Activated CD4-positive, alpha-beta T cell treated with anti-CD3 and anti-CD28 coated beads, Interleukin-2, amount 50 U/mL, for 24 hours (primary cell): ENCODE data around the gene SBSN.

Experiments
- DNase-seq, 2 donors: peaks; one replicate each; pipeline ENCODE4 v3.0.0-alpha.2; 2020; ENCODE audit warnings: low read depth in 1 of 2, low spot score in 1 of 2

SBSN gene

DNA sequence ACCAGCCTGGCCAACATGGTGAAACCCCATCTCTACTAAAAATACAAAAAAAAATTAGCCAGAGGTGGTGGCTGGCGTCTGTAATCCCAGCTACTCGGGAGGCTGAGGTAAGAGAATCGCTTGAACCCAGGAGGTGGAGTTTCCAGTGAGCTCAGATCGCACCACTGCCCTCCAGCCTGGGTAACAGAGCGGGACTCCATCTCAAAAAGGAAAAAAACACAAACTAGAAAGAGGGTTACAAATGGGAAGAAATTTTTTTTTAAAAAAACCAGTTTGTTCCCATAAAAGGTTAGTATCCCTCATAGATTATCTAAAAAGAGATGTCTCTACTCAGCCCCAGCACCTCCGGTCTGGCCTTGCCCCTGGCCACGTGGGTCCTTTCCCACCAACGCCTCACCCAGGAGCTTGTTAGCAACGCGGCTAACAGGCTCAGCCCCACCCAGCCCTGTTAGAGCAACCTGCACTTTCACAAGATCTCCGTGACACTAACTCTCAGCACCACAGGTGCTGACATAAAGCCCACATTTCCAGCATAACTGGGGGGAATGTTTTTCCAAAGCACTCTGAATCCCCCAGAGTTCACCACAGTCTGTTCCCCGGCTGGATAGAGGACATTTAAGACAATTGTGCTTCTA lies 19.0 kb downstream of the SBSN start:
- no peak for DNase-seq

DNA sequence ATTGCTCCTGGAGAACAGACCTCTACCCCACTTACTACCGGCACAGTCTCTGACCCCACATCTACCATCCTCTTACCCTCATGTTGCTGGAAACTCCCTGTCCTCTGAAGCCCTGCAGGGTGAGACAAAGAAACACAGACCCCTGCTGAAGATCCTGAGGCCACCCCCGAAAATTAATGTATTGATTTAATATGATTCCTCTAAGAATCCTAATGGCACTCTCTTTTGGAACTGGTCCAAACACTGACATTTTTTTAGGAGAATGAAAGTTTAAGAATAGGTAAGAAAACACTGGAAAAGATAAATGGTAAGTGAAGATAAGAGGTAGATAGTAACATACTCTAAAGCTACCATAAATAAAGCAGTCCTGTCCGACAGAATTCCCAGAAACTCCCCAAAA lies 20.0 kb downstream of the SBSN start:
- no peak for DNase-seq

GRCh38 chr19:35507561-35507960 lies 20.6 kb downstream of the SBSN start:
- DNase-seq: no peak

GRCh38 chr19:35506011-35506410 lies 22.1 kb downstream of the SBSN start:
- DNase-seq: no peak

- no peak for DNase-seq
These were observed 25.4 kb downstream of the SBSN start for GRCh38 chr19:35502751-35503150.

- no peak for DNase-seq
These were observed 26.4 kb downstream of the SBSN start for GRCh38 chr19:35501684-35502083.

GRCh38 chr19:35500611-35501010 lies 27.5 kb downstream of the SBSN start:
- no peak for DNase-seq

DNA sequence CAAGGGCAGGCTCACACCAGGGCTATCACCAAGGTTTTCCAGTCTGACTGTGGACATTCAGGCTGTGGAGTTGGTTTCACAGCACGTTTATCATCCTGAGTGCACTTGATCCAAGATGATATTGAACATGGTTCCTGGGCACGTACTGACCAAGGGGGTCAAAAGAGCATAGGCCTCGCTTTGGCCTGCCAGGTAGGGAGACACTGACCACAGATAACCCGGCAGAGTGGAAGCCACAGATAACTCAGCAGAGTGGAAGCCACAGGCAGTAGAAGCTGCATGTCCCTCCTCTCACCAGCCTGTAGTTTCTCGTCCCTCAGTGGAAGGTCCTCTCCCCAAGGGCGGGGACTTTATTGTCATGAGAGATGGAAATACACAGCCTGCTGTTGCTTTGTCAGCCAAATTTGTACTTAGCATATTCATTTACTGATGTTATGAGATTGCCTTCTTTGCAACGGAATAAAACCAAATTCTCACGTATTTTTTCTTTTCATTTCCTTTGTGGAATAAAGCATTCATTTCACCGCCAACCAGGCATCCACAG lies 29.1 kb downstream of the SBSN start:
- DNase-seq: no peak

DNA sequence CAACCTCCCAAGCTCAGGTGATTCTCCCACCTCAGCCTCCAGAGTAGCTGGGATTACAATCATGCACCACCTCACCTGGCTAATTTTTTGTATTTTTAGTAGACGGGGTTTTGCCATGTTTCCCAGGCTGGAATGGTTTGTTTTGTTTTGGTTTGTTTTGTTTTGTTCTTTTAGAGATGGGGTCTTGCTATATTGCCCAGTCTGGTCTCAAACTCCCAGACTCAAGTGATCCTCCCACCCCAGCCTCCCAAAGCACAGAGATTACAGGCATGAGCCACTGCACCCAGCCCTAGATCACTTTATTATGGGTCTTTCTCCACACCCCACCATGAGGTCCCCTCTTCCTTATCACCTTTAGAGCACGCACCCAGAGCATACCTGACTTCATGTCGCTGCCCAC lies 29.9 kb downstream of the SBSN start:
- no peak for DNase-seq

- no peak for DNase-seq
These were observed 30.7 kb downstream of the SBSN start for GRCh38 chr19:35497406-35497805.

DNA sequence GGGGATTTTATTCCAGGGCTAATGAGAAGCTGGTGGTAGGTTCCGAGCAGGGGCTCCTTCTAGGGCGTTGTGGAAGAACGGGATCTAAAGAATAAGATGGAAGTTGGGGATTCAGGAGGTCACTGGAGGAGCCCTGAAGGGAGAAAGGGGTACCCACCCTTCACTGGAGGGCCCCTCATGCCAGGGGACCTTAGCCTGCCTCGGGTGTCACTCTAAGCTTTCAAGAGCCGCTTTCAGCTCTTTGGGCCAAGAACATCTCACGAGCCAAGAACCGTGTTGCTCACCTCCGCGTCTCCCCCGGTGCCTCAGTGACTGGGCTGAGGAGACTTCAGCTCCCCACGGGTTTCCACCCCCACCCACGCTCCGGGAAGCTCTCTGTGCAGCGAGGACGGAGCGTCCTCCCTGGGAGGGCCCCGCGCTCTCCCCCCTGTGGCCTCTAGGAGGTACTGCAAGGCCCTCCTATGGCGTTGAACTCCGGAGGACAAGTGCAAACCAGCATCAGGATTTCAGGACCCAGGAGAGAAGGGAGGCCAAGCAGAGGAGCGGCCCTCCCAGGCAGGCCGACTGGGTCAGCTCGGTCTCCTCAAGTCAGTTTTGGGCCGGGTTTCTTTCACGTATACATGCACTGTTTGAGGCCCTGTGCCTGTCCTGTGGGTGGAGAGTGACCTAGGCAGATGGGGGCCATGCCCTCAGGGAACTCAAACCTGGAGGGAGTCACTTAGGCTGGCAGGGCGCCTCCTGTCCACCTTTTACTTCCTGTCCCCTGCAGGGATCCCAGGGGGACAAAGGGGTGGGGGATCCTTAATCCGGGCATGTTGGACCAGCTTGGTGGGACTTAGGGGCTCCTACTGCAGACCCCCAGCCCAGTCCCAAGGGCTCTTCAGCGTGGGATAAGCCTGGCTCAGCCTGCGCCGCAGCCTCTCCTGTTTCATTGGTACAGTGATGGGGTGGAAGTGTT lies 32.7 kb downstream of the SBSN start:
- peak; percentile 63 to 74 for DNase-seq

DNA sequence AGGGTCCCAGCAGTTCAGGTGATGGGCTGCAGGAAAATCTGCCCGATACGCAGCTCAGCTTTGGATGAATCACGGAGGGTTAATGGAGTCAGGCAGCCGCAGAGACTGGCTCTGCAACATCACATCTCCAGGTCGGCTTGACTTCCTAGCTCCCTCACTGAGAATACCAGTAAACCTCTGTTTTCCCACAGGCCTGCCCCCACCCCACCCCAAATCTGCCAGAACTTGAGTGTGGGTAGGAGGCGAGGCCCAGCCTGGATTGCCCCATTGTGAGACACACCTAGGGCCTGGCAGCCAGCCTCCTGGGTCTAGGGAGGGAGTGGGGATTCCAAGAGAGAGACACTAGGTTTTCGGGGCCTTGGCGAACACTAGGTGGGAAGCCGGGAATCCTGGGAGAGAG lies 34.1 kb downstream of the SBSN start:
- no peak for DNase-seq

- no peak for DNase-seq
These were observed 36.2 kb downstream of the SBSN start for GRCh38 chr19:35491836-35492360.

DNA sequence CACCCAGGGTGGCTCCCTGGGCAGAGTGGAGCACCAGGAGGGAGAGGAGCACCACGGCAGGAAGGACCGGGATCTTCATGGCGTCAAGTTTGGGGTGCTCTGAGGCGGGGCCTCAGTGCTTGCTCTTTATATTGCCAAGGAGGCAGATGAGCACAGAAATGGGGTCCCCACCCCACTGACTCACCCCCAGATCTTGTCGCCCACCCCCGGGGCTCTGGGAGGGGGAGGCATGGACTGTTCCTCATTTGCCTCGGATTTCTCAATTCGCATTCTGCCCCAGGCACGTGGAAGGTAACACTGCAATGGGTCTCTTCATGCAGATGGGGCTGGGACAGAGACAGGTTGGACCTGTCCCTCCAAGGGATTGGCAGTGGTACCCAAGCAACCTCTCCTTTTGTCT lies 37.7 kb downstream of the SBSN start, which contains the start of gene KRTDAP:
Gene KRTDAP, minus strand, starts transcription at position 101 of the 400 bp plus-strand sequence. Its CDS starts 22 bp downstream, at position 79.
- no peak for DNase-seq

DNA sequence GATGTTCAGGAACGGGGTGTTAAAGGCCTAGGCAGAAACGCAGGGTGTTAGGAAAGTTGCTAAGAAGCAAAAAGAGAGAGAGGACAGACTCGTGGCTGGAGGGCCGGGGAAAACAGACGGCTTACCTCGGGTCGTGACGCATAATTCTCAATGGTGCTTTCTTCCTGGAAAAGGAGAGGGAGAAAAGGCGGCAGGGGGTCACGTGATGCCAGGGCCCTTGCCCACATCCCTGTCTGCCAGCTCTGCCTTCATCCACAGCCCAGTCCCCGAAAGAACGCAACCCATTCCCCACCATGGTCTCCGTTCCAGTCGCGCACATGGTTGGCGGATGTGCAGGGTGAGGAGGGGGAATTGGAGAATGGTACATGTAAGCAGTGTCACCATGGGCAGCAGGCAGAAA lies 39.4 kb downstream of the SBSN start:
- DNase-seq: no peak

GRCh38 chr19:35487656-35488182 lies 40.4 kb downstream of the SBSN start:
- no peak for DNase-seq

- DNase-seq: no peak
These were observed 41.8 kb downstream of the SBSN start for GRCh38 chr19:35486268-35486708.

DNA sequence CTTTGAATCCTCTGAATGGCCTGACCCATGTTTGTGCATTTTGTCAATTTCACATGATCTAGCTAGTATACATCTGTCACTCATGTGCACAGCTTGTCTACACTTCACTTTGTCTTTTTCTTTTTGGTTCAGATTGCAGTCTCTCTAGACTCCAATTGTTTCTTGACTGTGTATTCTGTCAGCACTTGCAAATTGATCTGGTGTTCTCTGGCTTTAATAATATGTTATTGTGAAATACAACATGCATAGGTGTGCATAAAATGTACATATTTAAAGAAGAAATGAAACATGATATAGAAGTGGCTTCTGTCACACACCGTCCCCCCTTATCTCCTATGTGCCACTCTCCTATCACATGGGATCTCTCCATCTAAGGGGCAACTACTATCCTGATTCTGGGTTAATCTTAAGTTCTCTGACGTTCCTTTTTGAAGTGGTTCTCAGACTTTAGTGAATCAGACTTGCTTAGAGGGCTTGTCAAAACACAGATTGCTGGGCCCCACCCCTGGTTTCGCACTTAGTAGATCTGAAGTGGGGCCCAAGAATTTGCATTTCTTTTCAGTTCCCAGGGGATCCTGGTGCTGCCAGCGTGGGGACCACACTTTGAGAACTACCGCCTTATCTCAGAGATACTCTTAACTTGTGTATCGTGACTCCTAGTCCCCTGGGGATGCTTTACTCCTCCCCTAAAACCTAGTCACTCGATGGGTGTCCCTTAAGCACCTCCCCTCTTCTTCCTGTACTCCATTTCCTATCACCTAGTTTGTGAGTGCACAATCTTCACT lies 43.7 kb downstream of the SBSN start:
- no peak for DNase-seq

- DNase-seq: no peak
These were observed 45.0 kb downstream of the SBSN start for GRCh38 chr19:35483089-35483488.

DNA sequence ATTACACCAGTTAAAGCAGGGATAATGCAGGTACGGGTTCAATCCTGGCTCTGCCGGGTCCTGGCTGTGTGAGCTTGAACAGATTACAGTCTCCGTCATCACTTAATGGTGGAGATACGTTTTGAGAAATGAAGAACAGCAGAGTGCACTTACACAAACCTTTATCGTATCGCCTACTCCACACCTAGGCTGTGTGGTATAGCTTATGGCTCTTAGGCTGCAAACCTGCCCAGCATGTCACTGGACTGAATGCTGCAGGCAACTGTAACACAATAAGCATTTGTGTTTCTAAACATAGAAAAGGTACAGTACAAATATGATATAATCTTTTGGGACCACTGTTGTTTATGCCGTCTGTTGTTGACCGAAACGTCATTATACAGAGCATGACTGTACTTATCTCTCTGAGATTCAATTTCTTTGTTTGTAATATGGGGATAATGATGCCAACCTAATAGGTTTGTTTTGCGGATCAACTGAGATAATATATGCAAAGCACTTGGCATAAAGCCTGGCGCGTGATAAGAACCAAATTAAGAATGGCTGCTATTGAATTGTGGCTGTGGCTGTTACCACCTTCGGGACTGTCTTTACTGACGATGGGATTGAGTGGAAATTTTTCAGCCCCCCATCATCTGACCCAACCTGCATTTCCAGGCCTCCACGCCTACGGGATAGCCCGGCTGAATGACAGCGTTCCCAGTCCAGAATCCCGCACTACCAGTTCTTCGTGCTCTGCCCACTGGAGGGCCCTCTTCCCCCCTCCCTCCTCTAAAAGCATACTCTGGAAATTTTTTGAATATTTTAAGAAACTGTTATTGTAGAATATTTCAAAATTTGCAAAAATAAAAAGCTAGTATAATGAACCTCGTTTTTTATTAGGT lies 49.1 kb downstream of the SBSN start:
- no peak for DNase-seq
